ENCODE results near the gene KLC4. TPM values are rescaled to one million over a fixed set of nuclear protein-coding genes. Genes with fewer than 3 reads are reported as not detected.
"Not testable (repeated sequence)": the region's sequence is repeated elsewhere in the genome, so short reads cannot be mapped to it uniquely, and the experiment has no call there.

The KLC4 gene
- total RNA-seq, 2 donors from 2014 or later: 19.9 to 50.1 TPM

GRCh38 chr6:43077333-43077809 lies 17.9 kb downstream of the KLC4 start:
- DNase-seq (ENCODE audit: low spot score in 2 of 2) (no peak), ATAC-seq (no peak)
- H3K27ac Mint-ChIP-seq: no peak overlapping the region
- H3K36me3 Mint-ChIP-seq: peaks cover 0 to 6% of the 10 kb centered on the region in 2 donors
- no peaks in the 10 kb centered on the region for H3K9me3 Mint-ChIP-seq

DNA sequence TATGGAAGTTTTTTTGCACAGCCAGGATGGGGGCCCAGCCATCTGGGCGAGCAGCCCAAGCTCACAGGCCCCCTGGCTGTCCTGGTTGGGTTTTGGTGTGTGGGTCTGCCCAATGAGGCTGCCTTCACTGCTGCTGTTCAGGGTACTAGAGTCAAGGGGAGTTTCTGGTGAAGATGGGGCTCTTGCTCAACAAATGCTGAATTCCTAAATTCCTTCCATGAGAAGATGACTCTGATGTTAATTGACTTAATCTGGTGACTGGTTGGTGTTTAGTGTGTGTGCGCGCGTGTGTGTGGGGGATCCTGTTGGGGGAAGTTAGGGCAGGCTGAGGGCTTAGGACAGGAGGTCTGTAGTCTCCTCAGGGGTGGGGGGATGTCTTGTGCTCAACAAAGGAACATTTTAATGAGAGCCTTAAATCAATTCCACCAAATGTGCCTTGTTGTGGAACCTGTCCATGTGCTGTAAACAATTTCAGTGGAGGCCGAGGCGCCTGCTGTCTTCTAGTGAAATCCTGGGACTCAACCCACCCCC lies 18.6 kb downstream of the KLC4 start:
- ATAC-seq: no peak
- DNase-seq (ENCODE audit: low spot score in 2 of 2): no peak
- peaks cover 0 to 1% of the 10 kb centered on the region in 2 donors for H3K36me3 Mint-ChIP-seq
- H3K27ac Mint-ChIP-seq: no peak overlapping the region
- no peaks in the 10 kb centered on the region for H3K9me3 Mint-ChIP-seq

GRCh38 chr6:43078691-43079090 lies 19.3 kb downstream of the KLC4 start:
- no peak overlapping the region for H3K27ac Mint-ChIP-seq
- ATAC-seq: no peak
- no peaks in the 10 kb centered on the region for H3K36me3 Mint-ChIP-seq
- no peak for DNase-seq (ENCODE audit: low spot score in 2 of 2)
- H3K9me3 Mint-ChIP-seq: no peaks in the 10 kb centered on the region

DNA sequence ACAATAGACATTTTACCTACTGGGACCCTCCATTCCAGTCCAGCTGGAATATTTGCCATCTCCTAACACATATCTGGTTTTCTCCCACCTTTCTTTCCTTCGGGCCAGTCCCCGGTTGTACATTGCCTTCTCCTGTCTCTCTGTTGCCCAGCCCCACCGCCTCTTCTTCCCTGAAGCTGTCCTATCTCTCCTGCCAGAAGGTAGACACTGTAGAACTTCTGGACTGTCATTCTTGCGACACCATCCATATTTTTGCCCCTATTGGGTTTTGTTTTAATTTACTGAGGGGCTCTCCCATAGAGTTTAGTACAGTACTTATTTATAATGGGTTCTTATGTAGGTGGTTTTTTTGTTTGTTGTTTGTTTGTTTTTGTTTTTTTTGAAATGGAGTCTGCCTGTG lies 21.6 kb downstream of the KLC4 start:
- Mint-ChIP-seq H3K9me3 (no peaks in the 10 kb centered on the region), H3K36me3 (no peaks in the 10 kb centered on the region), H3K27ac (no peak overlapping the region)
- ATAC-seq: no peak
- no peak for DNase-seq (ENCODE audit: low spot score in 2 of 2)

DNA sequence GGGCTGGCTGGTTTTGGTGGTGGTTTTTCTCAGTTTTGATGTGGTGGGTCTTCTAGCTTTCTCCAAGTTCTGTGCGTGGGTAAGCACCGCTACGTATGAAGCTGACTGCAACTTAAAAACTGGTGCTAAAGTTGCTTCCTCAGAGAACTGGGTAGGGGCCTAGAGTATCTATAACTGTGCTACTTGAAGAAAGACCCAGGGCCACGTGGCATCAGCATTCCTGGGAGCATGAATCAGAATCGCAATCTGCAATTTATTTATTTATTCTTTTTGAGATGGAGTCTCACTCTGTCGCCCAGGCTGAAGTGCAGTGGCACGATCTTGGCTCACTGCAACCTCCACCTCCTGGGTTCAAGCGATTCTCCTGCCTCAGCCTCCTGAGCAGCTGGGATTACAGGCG lies 22.5 kb downstream of the KLC4 start:
- not testable (repeated sequence) for H3K9me3 Mint-ChIP-seq; ATAC-seq; DNase-seq (ENCODE audit: low spot score in 2 of 2); H3K27ac Mint-ChIP-seq; H3K36me3 Mint-ChIP-seq

DNA sequence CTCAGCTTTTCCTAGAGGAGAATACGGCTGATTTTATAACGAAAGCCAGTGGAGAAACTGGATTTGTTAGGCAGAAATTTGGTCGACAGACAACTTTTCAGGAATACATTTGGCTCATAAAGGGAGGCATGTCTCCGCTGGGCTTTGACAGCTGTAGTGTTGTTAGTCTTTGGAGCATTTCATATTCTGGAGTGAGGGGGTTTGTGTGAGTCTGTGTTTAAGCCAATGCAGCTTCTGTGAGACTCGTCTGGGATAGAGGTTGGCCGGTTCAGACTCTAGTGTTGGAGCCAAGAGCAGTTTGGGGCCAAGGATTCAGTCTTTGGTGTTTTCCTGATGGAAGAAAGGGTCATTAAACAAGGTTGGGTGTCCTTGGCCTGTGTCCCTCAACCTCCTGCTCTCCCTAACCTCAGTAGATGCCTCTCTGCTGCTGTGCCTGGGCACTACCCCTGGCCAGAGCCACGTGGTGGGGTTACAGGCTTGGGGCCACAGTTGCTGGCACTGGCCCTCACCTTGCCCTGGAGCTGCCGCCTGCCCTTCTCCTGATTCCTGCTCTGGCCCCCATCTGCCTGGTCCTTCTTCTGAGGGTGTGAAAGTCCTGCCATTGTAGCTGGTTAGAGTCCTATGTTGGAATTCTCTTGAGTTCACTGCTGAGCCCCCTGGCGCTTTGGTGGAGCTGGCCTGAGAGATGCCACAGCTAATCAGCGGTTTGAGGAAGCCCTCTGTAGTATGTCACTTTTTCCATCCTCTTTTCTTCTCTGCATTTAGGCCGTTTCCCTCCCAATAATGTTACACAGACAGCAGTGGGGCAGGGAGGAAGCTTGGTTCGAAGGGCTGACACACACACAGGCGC lies 23.6 kb downstream of the KLC4 start:
- no peak for DNase-seq (ENCODE audit: low spot score in 2 of 2)
- no peak for ATAC-seq
- no peak overlapping the region for H3K27ac Mint-ChIP-seq
- no peaks in the 10 kb centered on the region for H3K36me3 Mint-ChIP-seq
- no peaks in the 10 kb centered on the region for H3K9me3 Mint-ChIP-seq

GRCh38 chr6:43086022-43086658 lies 26.7 kb downstream of the KLC4 start:
- H3K27ac Mint-ChIP-seq: peak overlapping the region in 1 of 2 donors; percentile 32
- ATAC-seq (peak; percentile 92 to 97), DNase-seq (ENCODE audit: low spot score in 2 of 2) (peak in 1 of 2 donors; percentile 22)
- H3K36me3 Mint-ChIP-seq: no peaks in the 10 kb centered on the region
- no peaks in the 10 kb centered on the region for H3K9me3 Mint-ChIP-seq

DNA sequence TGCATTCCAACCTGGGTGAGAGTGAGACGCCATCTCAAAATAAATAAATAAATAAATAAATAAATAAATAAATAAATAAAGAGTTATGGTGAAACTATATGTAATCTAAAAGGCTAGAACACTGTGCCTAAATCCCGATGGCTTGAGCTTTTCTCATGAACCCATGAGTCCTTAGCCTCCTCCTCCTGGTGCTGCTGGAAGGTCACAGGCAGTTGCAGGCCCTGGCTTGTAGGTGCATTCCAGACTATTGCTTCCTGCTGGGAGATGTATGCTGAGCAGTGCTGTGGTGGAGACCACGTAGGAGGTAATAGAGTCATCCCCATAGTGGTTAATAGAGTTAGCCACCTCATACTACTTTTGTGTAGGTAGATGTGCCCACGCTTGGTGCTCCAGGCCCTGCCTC lies 29.2 kb downstream of the KLC4 start:
- Mint-ChIP-seq H3K9me3 (no peaks in the 10 kb centered on the region), H3K27ac (no peak overlapping the region), H3K36me3 (no peaks in the 10 kb centered on the region)
- ATAC-seq (no peak), DNase-seq (ENCODE audit: low spot score in 2 of 2) (no peak)

DNA sequence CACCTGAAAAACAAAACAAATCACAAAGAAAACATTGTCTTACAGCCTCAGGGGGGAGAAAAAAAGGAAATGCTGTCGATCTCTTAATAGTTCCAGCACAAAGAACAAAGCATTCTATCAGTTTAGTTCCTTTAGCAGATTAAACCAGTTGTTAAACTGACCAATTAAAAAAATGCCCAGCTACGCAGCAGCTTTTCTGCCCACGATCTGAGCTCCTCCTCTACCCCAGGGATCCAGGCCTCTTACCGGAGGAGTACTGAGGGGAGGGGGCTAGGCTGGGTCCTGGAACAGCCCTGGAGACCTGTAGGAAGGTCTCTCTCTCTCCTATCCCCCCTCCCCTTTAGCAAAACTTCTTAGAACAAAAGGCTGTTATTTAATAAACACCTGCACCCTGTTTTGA lies 30.0 kb downstream of the KLC4 start:
- no peak for ATAC-seq
- DNase-seq (ENCODE audit: low spot score in 2 of 2): no peak
- H3K36me3 Mint-ChIP-seq: no peaks in the 10 kb centered on the region
- H3K27ac Mint-ChIP-seq: no peak overlapping the region
- no peaks in the 10 kb centered on the region for H3K9me3 Mint-ChIP-seq

DNA sequence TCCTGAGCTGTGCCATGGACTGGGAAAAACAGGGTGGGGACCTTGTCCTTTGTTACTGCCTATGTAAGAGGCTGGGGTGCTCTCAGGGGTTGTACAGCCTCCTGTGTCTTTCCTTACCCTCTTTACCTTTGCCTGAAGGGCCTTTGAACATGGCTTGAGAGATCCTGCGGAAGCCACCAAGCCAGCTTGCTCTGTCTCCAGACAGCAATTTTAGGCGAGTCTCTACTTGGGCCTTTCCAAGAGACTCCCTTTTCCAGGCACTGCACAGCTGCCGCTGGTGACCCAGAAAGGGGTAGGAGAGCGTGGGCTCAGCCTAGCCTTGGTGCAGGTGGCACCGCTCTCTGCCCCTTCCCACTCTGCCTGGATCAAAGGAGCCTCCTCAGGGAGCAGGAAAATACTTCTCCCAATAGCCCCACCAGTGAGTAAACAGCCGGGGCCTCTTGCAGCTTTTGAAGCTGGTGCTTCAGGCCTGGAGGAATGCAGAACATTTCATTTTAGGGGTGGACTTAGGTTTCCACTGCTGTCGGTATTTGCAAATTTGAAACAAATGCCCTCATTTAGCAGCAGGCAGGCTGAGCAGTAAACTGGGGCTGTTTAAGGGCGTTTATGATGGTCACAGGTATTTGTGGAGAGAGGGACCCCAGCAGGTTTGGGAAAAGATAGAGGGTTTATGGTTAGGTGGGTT lies 30.6 kb downstream of the KLC4 start:
- no peaks in the 10 kb centered on the region for H3K9me3 Mint-ChIP-seq
- ATAC-seq (no peak), DNase-seq (ENCODE audit: low spot score in 2 of 2) (no peak)
- no peaks in the 10 kb centered on the region for H3K36me3 Mint-ChIP-seq
- H3K27ac Mint-ChIP-seq: no peak overlapping the region

DNA sequence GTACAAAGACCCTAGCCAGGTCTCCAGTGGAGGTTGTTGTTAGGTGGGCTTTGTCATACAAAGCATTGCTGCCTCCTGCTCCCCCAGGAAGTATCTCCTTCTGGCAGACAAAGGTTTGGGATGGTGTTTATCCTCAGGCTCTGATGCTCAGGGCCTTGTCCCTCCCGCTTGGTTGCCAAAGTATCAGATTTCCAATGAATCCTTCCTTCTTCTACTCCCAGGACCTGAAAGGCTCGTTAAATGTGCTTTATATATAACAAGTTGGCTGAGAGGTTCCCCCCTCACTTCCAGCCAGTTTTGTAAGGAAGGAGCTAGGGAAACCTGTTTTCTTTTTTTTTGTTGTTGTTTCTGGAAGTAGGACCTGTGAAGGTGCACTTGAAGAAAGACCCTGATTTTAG lies 31.1 kb downstream of the KLC4 start:
- no peak for ATAC-seq
- Mint-ChIP-seq H3K27ac (no peak overlapping the region), H3K36me3 (no peaks in the 10 kb centered on the region), H3K9me3 (no peaks in the 10 kb centered on the region)
- DNase-seq (ENCODE audit: low spot score in 2 of 2): no peak

GRCh38 chr6:43091020-43091419 lies 31.6 kb downstream of the KLC4 start:
- no peak for ATAC-seq
- Mint-ChIP-seq H3K9me3 (no peaks in the 10 kb centered on the region), H3K27ac (no peak overlapping the region), H3K36me3 (no peaks in the 10 kb centered on the region)
- no peak for DNase-seq (ENCODE audit: low spot score in 2 of 2)

DNA sequence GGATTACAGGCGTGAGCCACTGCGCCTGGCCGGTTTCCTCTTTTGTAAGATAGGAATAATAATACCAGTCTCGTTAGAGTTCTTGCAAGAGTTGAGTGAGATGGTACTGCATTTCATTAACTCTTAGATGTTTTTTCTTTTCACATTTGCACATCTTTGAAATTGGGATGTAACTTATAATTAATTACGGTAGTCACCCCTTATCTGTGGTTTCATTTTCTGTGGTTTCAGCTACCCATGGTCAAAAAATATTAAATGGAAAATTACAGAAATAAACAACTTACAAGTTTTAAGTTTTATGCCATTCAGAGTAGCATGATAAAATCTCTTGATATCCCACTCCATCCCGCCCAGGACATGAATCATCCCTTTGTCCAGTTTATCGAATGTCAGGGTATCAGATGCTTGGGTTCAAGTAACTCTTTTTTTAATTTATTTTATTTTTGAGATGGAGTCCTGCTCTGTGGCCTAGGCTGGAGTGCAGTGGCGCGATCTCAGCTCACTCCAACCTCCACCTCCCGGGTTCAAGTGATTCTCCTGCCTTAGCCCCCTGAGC lies 32.1 kb downstream of the KLC4 start:
- H3K27ac Mint-ChIP-seq: no peak overlapping the region
- H3K9me3 Mint-ChIP-seq: no peaks in the 10 kb centered on the region
- DNase-seq (ENCODE audit: low spot score in 2 of 2): no peak

GRCh38 chr6:43092635-43093034 lies 33.2 kb downstream of the KLC4 start:
- ATAC-seq (no peak), DNase-seq (ENCODE audit: low spot score in 2 of 2) (no peak)
- Mint-ChIP-seq H3K27ac (no peak overlapping the region), H3K36me3 (no peaks in the 10 kb centered on the region), H3K9me3 (no peaks in the 10 kb centered on the region)

More for the DNA sequence above, 32.1 kb downstream of the KLC4 start:
- no peak for ATAC-seq
- H3K36me3 Mint-ChIP-seq: no peaks in the 10 kb centered on the region

- no peaks in the 10 kb centered on the region for H3K36me3 Mint-ChIP-seq
- ATAC-seq (peak; percentile 44 to 94), DNase-seq (ENCODE audit: low spot score in 2 of 2) (no peak)
- no peaks in the 10 kb centered on the region for H3K9me3 Mint-ChIP-seq
- H3K27ac Mint-ChIP-seq: peak overlapping the region in 1 of 2 donors; percentile 58
Observed at GRCh38 chr6:43093436-43094289, 34.2 kb downstream of the KLC4 start.

DNA sequence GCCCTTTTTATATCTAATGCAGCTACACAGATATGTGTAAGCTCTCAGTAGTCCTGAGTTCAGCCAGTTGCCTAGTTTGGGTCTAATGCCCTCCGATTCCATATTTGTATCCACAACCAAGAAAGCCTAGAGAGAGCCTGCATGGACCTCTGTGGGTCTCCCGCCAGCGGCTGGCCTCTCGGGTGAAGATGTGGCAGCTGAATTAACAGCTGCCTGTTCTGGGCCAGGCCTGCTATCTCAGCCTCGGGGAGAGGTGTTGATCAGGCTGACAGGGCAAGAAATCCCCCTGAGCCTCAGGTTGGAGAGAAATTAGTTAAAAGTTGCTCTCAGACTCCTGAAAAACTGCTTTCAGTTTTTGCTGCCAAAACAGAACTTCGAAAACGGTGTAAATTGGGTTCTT lies 36.5 kb downstream of the KLC4 start:
- no peaks in the 10 kb centered on the region for H3K36me3 Mint-ChIP-seq
- ATAC-seq (no peak), DNase-seq (ENCODE audit: low spot score in 2 of 2) (no peak)
- peak overlapping the region in 1 of 2 donors; percentile 13 for H3K27ac Mint-ChIP-seq
- no peaks in the 10 kb centered on the region for H3K9me3 Mint-ChIP-seq

Measured in activated naive CD4-positive, alpha-beta T cell treated with anti-CD3 and anti-CD28 coated beads, Interleukin-2, amount 50 U/mL, for 72 hours (primary cell).